ENCODE results near the gene TACR1.

- TF ChIP-seq POLR2AphosphoS5 (IDR thresholded peaks at IDR 0.05; ENCODE audit: low read depth, low read length) (no peak), TAF1 (IDR thresholded peaks at IDR 0.05; ENCODE audit: low read depth, low read length) (no peak), POLR2A (IDR thresholded peaks at IDR 0.05; ENCODE audit: low read depth, low read length) (no peak), POU2F2 (IDR thresholded peaks at IDR 0.05; ENCODE audit: low read depth, low read length) (no peak), SPI1 (IDR thresholded peaks at IDR 0.05; ENCODE audit: low read depth, low read length) (no peak), PAX5 (IDR thresholded peaks at IDR 0.05; ENCODE audit: insufficient read depth, low read length, severe bottlenecking) (no peak)
Observed at GRCh38 chr2:75099521-75099922, 99.8 kb downstream of the TACR1 start.
